GM21390 (cell line): ENCODE measurements around the gene INPPL1.
"Not testable (repeated sequence)": the region's sequence is repeated elsewhere in the genome, so short reads cannot be mapped to it uniquely, and the experiment has no call there.

Experiments used
- ATAC-seq: cut with Tn5 transposase; IDR thresholded peaks from one replicate; pipeline ENCODE4 v1.9.1; 2021; ENCODE audit not compliant: unreplicated experiment

Gene INPPL1

DNA sequence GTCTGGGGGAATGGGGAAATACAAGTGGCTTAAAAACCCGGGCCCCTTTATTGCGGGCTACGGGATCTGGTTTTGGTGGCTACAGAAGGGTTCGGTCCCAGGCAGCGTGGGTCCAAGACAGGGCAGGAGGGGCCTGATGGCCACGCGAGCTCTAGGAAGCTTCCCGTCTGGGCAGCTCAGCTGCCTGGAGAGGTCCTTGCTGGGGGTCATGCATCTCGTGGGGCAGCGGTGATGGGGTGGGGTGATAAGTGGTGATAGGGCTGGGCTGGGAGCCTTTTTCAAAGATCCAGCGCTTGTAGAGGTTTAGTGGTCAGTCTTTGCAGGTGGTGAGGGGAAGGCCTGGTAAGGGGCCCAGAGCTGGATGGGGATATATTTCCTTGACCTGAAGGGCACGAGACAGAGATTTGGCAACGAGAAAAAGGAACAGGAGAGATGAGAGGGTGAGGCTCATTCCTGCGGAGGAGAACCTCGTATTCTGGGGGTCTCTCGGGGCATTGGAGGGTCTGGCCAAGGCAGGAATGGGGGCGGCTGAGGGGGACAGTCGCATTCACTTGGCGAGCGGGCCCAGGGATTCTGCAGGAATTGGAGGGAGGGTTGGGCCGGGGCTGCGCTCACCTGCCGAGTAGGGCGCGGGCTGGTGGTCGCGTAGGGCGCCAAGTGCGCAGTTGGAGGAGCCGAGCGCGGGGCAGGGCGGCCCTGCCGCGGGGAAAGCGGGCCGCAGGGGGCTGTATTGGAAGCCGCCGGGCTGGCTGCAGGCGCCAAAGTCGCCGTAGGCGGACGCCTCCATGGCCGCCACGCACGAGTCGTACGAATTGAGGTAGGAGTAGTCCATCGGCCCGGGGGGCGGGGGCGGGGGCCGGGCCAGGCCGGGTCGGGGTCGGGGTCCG is 18.8 kb downstream of the INPPL1 start:
- ATAC-seq: no peak

DNA sequence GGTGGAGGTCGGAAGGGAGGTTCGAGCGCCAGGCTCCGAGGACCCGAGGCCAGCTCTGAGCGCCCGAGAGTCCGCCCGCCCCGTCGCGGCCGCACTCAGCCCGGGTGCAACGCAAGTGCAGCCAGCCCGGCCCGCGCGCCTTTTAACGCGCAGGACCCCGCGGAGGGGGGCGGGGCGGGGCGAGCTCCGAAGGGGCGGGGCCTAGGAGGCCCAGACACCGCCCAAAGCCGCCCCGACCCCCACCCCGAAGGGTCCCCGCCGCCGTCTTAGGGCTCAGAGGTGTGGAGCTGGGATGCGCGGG is 19.4 kb downstream of the INPPL1 start, which contains the start of gene PHOX2A:
TSS of gene PHOX2A (minus strand) at position 117 of the 301 bp plus-strand sequence. CDS start 172 bp downstream, outside the sequence.
- ATAC-seq: no peak

DNA sequence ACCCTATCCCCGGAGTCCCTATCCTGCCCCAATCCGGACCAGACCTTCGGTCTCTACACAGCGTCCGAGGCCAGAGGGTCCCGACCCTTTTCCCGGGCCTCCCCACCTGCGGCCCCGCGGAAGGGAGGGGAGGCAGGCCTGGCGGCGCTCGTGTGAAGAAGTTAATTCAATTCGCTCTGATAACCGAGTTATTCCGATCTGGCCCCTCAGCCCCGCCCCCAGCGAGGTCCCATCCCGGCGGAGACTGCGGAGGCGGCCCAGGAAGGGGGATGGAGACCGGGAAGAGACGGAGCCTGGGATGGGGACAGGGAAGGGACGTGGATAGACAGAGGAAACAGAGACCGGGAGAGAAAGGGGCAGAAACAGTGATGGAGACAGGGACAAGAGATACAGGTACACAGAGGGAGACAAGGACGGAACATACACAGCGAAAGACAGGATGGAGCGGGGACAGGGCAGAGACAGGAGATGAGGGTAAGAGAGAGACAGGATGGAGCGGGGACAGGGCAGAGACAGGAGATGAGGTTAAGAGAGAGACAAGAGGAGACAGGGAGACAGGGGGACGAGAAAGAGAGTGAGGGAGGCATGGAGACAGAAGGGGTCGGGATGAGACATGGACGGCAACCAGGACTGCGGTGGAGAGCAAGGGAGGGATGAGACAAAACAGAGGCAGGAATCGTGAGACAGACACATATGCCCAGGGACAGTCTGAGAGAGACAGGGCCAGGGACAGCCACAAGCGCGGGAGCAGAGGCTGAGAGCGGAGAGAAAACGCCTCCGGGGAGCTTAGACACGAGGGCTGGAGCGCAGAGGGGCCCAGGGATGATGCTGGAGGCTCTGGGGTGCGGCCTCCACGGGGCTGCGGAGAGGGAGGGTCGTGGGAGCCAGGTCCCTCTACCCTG is 20.0 kb downstream of the INPPL1 start:
- no peak for ATAC-seq

DNA sequence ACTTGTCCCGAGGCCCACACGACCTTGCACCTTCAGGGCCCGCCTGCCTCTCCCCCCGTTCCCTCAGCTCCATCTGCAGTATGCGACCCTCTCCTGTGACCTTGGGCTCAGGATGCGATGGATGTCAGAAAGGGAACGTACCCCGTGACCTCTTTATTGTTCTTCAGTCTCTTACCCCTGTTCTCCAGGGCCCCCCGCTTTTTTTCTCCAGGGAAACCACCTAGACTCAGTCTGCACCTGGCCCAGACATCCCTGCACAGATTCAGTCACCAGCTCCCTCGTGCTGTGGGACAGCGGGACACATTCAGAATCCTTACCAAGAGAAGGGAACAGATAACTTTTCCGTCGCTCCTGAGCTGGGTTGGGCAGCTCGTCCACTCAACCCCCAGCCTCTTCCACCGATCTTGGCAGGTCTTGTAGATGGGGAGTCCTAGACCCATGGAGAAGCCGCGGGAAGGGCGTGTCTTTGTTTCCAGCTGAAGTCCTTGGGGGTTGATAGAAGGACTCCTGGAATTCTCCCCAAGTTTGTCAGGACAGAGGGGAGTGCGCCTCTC is 20.8 kb downstream of the INPPL1 start:
- no peak for ATAC-seq

DNA sequence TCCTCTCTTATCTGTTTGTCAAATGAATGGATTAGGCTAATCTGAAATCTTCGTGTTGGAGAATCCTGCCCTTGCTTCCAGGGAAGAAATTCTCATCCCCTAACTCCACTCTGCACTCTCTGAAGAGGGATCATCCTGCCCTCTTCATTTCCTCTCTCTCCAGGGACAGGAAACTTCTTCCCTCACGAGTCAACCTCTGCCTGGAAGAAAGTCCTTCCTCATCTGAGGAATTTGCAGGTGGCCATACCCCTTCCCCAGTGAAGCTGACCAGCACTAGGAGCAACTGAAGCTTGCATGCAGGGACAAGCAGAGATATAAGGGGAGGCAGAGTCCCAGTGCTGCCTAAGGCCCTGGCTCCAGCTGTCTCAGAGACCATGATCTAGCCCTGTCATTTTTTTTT is 23.0 kb downstream of the INPPL1 start:
- no peak for ATAC-seq

DNA sequence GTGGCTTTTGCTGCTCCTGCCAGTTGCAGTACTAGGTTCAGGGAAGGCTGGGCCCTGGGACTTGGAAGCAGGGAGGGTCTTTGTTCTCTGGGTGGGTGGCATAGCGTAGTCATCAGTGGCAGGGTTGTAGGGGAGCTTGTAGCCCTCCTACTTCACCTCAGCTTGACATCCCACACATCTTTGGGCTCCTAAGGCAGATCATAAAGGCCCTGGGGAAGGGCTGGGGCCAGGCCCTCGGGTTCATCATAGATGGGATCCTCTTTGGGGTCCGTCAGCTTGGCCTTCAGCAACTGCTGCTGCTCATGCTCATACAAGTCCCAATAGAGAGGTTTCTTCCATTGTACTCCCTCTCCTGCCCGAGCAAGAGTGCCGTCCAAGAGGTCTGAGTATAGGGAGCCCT is 25.4 kb downstream of the INPPL1 start:
- no peak for ATAC-seq

DNA sequence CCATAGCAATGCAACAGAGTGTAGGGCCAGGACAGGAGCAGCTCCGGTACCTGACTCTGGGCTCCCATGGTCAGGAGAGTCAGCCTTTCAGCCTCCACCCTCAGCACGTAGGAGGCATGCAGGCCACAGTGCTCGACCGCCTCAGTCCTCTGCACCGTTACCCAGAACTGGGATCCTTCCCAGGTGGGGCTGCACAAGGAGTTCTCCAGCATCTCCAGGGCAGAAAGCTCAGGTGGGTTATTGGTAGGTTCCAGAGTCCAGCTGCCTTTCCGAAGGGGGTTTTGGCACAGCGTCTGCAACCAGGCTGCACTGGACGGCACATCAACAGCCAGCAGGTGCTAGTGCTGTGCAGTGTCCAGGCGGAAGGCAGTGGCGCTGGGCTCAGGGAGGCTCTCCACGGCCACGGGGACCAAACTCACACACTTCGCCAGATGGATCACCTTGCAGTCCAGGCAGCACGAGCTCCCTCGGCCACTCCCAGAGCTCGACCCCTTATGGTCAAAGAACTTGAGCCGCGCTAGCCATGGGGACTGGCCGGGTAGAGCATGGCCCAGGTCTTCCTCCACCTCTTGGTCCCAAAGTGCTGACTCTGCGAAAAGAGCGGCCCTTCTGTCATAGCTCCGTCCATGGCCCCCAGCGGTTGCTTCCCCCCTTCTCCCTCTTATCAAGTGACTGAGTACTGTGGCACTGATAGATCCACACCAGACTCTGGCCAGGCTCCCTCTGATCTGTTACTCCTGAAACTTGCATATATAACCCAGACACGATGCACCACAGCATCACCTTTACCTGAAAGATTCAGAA is 26.3 kb downstream of the INPPL1 start:
- no peak for ATAC-seq

DNA sequence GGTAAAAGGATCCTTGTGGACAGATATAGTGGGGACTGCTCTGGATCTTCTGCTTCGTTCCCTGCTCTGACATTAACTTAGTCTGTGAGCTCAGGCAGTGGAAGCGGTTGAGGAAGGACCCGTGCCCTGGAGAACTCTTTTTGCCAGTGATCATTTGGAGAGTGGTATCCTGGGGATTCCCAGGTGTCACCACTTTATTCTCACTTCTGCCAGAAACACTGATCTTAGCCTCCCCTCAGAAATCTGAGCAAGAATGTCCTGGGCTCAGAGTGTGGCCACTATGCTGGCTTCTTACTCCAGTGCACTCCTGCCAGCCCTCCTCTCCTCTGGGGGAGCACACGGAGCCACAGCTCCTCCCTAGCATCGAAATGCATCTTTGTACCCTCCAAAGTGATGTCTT is 27.0 kb downstream of the INPPL1 start:
- no peak for ATAC-seq

DNA sequence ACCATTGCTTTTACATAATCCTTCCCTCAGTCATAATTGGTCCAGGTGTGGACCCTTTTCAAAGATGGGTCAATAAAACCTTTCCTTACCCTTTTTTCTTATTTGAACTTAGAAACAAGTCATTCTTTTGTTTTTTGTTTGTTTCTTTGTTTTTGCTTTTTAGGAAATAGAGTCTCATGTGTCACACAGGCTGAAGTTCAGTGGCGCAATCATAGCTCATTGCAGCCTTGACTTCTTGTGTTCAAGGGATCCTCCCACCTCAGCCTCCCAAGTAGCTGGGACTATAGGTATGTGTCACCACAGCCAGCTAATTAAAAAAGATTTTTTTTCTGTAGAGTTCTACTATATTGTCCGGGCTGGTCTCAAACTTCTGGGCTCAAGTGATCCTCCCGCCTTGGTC is 28.8 kb downstream of the INPPL1 start:
- no peak for ATAC-seq

DNA sequence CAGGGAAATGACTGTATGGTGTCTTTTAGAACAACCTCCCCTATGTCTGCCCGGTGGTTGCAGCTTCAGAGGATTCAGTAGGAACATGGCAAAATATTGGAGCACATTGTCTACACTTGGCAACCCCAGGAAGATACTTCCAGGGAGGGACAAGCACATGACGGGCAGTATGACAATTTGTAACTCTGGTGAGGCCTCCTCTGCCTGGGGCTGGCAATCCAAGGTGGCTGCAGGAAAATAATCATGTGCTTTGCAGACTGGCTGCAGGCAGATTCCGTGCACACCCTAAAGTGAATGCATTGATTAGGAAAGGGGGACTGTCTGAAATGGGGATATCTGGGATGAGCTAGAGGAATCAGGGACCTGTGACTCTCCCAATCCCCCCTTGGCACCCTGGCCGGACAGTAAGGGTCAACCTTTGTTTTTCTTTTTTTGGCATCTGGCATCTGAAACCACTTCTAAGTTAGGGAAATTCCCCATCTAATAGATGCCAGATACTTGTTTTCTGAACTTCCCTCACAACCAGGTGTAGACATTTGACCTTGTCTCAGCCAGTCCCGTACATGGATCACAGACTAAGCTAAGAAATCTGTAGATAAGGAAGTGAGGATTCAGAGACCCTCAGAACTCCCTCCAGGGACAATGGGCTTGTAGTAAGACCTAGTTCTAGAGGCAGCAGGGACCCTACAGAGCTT is 29.9 kb downstream of the INPPL1 start:
- no peak for ATAC-seq

DNA sequence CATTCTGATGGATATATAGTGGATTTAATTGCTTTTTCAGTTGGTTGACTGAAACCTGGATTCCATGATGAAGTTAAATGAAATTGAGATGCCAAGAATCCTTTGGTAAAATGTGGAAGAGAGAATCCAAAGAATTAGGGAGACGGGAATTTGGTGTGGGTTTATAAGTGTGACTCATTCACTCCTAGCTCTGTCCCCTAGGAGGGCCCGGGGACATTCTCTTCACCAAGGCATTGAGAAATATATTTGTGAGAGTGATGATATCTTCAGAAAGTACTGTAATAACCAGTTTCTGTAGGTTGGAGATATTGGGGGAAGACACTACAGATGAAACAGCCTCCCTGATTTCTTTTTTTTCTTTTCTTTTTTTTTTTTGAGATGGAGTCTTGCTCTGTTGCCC is 33.0 kb downstream of the INPPL1 start:
- ATAC-seq: no peak

DNA sequence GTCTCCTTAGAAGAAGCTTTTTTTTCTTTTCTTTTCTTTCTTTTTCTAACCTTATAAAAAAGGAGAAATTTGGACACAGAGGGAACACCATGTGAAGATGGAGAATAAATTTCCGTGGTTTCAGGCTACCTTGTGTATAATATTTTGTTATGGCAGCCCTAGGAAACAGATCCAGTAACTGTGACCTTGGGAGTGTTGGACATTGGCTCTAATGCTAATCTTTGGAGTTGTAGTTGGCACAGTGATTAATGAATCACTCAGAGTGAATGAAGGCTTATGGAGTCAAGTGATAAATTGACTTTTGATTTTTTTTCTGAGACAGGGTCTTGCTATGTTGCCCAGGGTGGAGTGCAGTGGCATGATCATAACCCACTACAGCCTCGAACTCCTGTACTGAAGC is 34.9 kb downstream of the INPPL1 start:
- no peak for ATAC-seq

DNA sequence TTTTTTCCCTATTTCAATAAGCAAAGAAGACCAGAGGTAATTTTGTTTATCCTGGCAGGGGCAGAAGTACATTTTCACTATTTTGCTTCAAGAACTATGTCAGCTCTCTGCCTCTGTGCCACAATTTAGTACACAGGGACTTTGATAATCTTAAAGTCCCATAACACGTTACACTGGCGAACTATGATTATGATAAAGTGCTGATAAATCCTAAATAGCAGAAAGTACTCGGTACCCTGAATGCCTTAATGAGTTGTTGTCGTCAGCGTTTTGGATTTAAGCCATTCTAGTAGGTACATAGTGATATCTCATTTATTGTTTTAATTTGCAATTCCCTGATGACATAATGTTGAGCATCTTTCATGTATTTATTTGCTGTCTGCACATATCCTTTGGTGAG is 36.0 kb downstream of the INPPL1 start:
- no peak for ATAC-seq

DNA sequence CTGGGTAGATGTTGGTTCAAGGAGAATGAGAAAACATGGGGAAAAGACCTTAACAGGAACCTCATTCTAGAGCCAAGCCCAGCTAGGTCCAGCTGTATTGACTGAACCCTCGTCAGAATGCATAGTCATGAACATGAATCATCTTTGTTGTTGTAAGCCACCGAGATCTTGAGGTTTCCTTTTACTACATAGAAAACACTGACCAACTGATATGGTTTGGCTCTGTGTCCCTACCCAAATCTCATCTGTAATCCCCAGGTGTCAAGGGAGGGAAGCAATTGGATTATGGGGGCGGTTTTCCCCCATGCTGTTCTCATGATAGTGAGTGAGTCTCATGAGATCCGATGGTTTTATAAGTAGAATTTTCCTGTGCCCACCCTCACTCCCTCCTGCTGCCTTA is 38.8 kb downstream of the INPPL1 start:
- ATAC-seq: no peak

DNA sequence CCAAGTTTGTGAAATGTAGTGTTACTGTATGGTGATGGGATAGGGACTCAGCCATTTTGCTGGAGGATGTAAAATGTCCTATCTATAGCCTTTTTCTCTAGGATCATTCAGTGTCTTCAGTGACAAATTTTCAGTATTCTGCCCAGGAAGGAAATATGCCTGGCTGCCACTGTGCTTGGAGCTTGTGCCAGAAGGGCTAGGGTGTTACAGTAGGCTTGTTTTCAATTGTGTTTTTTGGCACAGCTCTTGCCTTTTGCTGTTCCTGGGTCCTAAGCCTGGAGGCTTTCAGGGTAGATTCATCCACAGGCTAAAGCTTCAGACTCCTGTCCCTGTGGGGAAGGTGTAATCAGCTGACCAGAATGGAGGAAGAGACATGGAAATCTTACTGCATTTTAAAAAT is 41.4 kb downstream of the INPPL1 start:
- no peak for ATAC-seq

DNA sequence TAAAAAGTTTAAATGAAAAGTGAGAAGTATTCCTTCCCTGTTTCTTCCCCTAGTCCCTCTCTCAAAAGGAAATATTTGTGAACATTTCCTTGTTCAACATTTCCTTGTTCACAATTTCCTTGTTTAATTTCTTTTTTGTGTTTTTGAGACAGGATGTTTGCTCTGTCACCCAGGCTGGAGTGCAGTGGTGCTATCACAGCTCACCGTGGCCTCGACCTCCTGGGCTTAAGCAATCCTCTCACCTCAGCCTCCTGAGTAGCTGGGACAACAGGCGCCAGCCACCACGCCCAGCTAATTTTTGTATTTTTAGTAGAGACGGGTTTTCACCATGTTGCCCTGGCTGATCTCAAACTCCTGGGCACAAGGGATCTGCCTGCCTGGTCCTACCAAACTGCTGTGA is 42.4 kb downstream of the INPPL1 start:
- not testable (repeated sequence) for ATAC-seq

DNA sequence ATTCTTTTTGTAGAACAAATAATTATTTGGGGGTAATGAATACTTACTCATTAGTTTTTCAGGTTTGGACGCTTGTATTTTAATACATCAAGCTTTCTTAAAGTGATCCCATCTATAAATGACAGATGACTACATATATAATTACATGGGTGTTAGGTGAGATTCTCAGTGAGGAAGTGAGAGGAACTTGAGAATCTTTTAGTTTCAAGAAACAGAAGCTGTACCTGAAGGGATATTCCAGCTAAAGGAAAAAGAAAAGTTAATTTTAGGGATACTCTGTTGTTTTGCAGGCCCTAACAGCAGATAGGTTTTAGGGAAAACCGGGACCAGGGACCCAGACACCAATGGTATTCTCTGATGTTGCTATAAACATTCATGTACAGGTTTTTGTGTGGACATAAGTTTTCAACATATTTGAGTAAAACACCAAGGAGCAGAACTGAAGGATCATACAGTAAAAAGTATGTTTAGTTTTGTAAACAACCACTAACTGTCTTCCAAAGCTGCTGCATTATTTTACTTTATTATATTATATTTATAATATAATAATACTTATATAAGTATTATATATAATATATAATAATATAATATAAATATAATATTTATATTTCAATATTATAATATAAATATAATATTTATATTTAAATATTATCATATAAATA is 43.5 kb downstream of the INPPL1 start:
- ATAC-seq: no peak

DNA sequence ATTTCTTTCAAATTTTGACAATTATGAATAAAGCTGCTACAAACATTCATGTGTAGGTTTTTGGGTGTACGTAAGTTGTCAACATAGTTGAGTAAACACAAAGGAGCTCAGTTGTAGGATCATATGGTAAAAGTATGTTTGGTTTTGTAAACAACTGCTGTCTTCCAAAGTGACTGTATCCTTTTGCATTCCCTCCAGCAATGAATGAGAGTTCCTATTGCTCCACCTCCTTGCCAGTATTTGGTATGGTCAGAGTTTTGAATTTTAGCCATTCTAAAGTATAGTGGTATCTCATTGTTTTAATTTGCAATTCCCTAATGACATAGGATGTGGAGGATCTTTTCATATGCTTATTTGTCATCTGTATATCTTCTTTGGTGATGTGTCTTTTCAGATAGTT is 47.4 kb downstream of the INPPL1 start:
- ATAC-seq: no peak

DNA sequence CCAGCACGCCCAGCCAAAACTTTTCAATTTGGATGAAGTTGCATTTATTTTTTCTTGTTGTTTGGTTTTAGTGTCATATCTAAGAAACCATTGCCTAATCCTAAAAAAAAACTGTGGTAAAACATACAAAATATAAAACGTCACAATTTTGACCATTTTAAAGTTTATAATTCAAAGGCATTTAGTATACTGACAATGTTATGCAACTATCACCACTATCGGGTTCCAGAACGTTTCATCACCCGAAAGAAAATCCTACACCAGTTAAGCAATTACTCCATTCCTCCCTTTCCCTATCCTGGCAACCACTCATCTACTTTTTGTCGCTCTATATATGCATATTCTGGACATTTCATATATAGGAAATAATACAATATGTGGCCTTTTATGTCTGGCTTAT is 49.9 kb downstream of the INPPL1 start:
- no peak for ATAC-seq

DNA sequence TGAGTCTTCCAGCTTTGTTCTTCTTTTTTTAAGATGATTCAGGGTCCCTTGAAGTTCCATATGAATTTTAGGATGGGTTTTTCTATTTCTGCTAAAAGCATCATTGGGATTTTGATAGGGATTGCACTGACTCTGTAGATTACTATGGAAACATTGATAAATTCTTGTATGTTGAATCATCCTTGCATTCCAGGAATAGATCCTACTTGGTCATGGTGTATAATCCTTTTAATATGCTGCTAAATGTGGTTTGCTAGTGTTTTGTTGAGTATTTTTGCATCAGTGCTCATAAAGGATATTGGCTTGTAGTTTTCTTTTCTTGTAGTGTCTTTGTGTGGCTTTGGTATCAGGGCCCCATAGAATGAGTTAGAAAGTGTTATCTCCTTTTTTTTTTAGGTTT is 54.3 kb downstream of the INPPL1 start:
- no peak for ATAC-seq
